Activated T-cell treated with anti-CD3 and anti-CD28 coated beads for 24 hours (primary cell): Measurements from ENCODE around the gene CRKL.
"Not testable (repeated sequence)": the region's sequence is repeated elsewhere in the genome, so short reads cannot be mapped to it uniquely, and the experiment has no call there.

Experiments
- DNase-seq: peaks from one replicate; pipeline ENCODE4 v3.0.0-alpha.2; 2020; ENCODE audit warnings: low read depth

CRKL gene

DNA sequence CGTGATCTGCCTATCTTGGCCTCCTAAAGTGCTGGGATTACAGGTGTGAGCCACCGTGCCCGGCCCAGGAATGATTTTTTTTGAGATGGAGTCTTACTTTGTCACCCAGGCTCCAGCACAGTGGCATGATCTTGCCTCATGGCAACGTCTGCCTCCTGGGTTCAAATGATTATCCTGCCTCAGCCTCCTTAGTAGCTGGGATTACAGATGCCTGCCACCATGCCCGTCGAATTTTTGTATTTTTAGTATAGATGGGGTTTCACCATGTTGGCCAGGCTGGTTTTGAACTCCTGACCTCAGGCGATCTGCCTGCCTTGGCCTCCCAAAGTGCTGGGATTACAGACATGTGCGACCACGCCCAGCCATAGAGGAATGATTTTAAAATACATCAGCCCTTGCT, 17.8 kb downstream of the CRKL start:
- DNase-seq, result not testable (repeated sequence)

DNA sequence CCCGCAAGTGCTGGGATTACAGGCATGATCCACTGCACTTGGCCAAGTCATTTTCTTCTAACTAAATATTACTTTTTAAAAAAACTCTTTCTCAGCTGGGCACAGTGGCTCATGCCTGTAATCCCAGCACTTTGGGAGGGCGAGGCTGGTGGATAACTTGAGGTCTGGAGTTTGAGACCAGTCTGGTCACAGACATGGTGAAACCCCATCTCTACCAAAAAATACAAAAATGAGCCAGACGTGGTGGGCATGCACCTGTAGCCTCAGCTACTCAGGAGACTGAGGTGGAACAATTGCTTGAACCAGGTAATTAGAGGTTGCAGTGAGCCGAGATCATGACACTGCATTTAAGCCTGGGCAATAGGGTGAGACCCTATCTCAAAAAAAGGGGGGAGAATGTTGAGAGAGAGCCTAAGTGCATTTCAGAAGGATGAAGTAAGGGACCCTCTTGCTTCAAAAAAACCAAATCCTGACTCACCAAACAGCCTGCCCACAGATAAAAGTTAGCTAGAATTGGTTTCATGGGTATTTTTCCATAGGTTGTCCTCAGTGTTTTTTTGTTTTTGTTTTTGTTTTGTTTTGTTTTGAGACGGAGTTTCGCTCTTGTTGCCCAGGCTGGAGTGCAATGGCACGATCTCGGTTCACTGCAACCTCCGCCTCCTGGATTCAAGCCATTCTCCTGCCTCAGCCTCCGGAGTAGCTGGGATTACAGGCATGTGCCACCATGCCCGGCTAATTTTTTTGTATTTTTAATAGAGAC, 18.8 kb downstream of the CRKL start:
- DNase-seq, result not testable (repeated sequence)

DNA sequence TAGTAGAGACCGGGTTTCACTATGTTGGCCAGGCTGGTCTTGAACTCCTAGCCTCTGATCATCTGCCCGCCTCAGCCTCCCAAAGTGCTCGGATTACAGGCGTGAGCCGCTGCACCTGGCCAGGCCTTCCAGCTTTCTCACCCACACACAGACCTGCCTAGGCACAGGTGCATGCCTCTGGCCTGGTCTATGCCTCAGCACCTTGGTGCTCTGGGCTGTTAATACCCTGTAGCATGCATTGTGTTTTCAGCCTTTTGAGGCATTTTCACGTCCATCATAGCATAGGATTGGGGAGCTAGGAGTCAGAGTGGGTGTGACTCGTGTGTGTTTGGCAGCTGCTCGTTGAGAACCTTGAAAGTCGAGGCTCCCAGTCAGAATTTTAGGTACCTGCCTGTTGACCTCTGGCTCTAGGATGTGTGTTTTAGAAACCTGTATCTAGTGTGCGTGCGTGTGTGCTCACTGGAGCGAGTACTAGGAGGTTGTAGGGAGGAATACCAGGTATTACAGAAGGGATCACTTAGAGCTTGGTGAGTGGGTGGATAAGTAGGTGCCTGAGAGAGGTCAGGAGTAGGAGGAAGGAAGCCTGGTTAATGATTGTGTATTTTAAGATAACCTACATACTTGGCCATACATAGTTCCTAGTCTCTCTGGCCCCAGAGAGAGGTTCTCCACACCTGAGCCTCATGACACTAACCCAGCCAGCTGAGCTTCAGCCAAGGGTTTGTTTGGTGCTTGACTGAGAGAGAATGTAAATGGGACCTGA, 20.0 kb downstream of the CRKL start:
- no peak for DNase-seq

DNA sequence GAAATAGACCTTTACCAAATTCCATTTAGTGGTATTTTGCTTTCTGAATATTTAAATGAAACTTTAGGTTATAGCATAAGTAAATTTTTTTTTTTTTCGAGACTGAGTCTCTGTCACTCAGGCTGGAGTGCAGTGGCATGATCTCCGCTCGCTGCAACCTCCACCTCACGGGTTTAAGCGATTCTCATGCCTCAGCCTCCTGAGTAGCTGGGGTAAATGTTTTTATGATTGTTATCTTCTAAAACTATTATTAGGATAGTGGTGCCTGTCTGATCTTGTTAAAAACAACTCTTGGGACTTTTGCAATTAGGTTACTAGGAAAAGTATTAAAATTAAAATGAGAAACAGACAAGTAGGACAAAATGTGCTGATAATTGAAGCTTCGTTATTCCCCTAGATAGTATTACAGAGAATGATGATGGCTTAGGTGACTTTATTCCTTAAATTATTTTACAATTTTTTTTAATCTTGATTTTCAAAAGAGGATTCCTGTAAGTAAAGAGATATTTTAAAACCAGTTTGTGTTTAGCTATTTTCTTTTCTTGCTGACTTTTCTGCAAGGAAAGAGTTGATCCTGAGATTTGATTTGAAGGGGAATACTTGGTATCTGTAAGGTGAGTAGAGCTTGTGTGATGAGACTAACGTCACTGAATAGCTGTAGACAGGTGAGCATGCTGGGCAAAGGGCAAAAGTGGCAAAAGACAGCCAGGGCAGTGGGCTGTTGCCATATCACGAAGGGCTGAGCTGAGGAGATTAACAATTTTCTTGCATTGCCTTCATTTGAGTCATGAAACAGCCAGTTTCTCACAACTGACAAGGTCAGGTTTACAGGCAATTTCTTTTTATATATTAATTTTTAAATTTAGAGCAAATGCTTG, 20.8 kb downstream of the CRKL start:
- no peak for DNase-seq

DNA sequence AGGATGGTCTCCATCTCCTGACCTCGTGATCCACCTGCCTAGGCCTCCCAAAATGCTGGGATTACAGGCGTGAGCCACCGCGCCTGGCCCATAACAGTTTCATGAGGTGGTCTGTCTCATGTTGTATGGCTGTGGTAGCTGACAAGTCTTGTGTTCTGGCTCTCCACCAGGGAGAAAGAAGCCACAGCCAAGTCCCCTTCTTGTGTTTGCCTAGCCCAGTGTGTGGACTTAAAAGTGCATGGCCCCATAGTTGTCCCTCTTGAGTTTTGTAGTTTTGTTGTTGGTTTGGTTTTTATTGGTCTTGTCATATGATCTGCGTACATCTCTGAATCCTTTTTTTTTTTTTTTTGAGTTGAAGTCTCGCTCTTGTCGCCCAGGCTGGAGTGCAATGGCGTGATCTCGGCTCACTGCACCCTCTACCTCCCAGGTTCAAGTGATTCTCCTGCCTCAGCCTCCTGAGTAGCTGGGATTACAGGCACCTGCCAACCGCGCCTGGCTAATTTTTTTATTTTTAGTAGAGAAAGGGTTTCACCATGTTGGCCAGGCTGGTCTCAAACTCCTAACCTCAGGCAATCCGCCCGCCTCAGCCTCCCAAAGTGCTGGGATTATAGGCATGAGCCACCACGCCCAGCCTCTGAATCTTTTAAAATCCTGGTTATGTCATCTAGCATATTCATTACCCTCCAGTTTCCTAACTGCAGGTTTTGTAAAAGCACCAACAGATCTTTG, 22.4 kb downstream of the CRKL start:
- DNase-seq, result not testable (repeated sequence)

DNA sequence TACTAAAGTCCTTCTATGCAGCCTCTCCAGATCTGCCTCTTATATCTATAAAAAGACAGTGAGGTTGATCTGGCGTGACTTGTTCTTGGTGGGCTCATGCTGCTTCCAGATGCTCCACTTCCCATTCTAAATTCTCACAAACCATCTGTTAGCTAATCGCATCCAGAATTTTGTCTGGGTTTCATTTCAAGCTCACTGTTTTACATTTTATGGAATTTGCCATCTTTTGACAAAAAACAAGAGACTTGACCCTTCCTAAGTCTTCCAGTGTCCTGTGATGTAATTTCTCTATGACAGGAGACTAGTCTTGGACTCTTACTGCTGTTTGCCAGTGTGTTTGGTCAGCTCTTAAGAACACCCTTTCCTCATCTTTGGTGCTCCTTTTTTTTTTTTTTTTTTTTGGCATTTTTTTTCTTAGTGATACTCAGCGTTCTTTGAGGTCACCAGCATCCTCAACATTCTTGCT, 23.0 kb downstream of the CRKL start:
- DNase-seq, result no peak

DNA sequence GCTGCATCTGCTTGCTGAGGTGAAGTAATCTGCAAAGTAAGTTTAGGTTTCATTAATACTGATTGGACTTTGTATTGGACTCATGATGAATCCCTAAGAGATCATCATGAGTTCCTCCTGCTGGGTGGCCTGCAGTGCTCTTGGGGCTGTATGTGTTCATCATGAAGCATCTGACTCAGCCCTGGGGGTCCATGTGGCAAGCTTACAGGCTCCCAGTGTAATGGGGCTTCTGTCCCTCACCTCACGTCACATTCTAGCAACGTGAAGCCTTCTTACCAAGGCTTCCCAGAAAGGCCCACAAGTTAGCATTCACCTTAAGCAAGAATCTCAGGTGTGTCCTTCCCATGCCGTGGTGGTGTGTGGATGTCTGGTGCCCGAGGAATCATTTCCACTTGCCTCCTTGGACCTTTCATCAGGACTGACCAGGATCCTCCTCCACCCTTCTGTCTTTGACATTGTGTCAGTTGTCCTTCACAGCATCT, 23.7 kb downstream of the CRKL start:
- DNase-seq, result no peak

DNA sequence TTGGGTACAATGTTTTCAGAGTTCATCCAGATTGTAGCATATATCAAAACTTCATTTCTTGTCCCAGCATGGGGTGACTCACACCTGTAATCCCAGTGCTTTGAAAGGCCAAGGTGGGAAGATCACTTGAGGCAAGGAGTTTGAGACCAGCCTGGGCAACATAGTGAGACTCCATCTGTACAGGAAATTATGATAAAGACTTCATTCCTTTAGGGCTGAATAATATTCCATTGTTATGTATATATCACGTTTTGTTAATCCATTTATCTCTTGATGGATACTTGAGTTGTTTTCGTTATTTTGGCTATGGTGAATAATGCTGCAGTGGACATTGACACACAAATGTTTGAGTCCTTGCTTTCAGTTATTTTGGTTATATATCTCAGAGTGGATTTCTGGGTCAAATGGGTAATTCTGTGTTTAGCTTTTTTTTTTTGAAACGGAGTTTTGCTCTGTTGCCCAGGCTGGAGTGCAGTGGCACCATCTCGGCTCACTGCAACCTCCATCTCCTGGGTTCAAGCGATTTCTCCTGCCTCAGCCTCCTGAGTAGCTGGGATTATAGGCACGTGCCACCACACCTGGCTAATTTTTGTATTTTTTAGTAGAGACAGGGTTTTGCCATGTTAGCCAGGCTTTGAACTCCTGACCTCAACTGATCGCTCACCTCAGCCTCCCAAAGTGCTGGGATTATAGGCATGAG, 25.1 kb downstream of the CRKL start:
- DNase-seq, result not testable (repeated sequence)

DNA sequence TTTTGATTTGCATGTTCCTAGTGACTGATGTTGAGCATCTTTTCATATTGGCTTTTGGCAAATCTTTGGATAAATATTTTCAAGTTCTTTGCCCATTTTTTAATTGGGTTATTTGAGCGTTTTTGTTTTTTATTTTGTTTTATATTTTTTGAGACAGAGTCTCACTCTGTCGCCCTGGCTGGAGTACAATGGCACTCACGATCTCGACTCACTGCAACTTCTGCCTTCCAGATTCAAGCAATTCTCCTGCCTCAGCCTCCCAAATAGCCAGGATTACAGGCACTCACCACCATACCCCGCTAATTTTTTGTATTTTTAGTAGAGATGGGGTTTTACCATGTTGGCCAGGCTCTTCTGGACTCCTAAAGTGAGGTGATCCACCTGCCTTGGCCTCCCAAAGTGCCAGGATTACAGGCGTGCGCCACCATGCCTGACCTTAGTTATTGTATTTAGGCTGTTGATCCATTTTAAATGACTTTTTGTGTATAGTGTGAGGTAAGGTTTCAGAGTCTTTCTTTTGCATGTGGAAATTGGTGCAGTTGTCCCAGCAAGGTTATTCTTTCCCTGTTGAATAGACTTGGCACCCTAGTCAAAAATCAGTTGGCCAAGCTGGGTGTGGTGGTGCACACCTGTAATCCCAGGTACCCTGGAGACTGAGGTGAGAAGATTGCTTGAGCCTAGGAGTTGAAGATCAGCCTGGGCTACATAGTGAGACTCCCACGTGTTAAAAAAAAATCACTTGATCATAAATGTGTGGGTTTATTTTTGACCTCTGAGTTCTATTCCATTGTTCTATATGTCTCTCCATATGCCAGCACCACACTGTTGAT, 26.1 kb downstream of the CRKL start:
- no peak for DNase-seq

DNA sequence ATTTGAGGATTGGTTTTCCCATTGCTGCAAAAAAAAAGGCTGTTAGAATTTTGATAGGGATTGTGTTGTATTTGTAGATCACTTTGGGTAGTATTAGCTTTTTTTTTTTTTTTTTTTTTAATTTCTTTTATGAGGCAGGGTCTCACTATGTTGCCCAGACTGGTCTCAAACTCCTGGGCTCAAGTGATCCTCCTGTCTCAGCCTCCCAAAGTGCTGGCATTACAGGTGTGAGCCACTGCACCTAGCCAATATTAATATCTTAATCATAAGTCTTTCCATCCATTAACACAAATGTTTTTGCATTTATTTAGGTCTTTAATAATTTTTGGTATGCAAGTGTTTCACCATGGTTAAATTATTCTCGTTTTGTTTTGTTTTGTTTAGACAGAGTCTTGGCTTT, 26.8 kb downstream of the CRKL start:
- no peak for DNase-seq

DNA sequence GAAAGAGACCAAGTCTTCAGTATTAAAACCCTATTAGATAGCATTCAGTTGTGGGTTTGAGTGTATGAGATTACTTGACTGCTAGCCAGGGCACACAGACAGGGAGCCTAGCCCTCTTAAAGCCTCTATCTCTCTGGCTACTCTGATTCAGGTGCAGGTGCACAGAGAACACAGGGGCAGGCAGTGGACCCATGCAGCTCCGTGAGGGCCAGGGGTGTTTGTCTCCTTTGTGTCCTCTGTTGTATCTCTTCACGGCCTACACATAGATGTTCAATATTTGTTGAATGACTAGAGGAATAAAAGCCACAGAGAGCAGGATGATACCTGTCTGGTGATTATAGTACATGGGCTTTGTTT, 28.3 kb downstream of the CRKL start:
- no peak for DNase-seq

DNA sequence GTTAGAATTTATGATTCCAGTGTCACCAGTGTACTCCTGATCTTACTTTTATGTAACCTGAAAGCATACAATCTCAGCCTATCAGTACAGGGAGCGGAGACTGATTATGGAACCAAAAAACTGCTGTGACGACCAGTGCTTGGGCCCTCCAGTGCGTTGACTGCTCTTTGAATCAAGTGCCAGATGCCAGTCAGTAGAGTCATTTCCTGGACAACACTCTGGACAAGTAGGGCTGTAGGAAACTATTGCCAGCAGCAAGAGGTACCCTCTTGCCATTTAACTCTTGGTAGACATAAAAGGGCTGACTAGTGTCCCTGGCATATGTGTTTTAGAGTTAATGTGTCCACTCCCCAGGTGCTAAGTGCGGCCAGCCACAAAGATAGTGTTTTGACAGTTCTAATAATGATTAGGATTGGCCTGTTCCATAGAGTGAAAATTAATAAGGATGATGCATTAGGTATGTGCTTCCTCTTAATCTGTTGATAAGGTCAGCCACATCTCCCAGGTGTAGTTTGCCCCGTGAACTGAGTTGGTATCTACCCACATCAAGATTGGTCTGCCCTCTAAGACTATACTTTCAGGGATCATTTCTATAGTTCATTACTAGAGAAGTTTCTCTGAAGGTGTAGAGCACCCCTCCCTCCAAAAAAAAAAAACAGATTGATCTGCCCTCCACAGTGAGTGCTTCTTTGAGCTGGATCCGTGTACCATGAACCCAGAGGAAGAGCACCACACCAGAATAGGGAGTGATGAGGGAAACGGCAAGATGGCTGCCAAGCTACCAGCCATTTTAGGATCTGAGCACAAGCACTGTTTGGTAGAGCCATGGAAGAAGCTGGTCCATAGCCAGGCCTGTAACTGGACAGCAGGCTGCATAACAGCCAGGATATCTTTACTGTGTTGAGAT, 29.1 kb downstream of the CRKL start:
- DNase-seq, result no peak

DNA sequence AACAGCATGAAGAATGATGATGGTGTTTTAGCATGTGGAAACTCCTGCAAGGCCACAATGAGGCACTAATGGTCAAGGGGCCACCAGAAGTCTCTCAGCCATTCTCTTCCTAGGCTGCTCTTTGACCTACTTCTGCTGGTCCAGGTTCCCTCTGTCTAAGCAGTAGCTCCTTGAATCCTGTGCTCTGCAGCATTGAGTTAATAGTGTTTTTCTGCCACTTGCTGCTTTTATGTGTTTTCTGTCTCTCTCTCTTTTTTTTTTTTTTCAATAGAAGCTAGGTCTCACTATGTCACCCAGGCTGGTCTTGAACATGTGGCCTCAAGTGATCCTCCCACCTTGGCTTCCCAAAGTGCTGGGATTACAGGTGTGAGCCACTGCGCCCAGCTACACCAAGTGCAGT, 29.8 kb downstream of the CRKL start:
- DNase-seq, result no peak

DNA sequence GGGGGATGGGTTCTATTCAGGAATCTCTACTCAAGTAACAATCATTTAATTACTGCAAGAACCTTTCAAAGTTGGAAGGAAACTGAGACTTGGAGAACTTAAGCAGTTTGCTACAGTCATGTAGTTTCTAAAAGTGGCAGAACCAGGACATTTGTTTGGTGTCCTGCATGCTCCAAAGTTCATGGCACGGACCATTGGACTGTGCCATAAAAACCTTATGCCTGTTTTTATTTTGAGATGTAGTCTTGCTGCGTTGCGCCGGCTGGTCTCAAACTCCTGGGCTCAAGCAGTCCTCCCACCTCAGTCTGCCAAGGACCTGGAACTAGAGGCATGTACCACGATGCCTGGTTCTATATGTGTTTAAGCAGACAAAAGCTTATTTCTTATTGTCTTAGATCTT, 31.2 kb downstream of the CRKL start:
- DNase-seq, result no peak

DNA sequence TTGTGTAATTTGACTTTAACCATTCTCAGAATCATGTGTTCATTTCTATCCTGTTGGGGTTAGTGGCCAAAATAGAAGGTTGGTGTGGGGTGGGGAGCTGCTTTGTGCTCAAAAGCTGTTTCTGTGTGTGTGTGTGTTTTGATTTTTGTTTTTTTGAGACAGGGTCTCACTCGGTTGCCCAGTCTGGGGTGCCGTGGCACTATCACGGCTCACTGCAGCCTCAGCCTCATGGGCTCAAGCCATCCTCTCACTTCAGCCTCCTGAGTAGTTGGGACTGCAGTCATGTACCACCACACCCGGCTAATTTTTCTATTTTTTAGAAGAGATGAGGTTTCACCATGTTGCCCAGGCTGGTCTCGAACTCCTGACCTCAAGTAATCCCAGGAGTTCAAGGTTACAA, 31.8 kb downstream of the CRKL start:
- no peak for DNase-seq

DNA sequence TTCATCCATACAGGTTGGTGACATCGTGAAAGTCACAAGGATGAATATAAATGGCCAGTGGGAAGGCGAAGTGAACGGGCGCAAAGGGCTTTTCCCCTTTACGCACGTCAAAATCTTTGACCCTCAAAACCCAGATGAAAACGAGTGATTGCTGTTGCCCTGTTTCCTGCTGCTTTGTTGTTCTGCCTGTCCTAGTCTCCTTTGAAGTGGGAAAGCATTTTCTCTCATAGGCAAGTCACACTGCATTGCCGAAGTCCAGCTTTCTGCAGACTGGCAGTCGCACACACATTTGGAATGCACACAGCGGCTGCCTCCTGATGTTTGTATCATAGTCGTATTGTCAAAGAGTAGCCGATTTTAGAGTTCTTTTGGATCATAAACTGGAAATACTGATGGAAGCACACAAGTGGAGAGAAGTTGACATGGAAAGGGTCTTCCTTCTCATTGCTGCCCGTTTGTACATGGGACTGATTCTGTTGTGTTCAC, 32.5 kb downstream of the CRKL start:
- no peak for DNase-seq

DNA sequence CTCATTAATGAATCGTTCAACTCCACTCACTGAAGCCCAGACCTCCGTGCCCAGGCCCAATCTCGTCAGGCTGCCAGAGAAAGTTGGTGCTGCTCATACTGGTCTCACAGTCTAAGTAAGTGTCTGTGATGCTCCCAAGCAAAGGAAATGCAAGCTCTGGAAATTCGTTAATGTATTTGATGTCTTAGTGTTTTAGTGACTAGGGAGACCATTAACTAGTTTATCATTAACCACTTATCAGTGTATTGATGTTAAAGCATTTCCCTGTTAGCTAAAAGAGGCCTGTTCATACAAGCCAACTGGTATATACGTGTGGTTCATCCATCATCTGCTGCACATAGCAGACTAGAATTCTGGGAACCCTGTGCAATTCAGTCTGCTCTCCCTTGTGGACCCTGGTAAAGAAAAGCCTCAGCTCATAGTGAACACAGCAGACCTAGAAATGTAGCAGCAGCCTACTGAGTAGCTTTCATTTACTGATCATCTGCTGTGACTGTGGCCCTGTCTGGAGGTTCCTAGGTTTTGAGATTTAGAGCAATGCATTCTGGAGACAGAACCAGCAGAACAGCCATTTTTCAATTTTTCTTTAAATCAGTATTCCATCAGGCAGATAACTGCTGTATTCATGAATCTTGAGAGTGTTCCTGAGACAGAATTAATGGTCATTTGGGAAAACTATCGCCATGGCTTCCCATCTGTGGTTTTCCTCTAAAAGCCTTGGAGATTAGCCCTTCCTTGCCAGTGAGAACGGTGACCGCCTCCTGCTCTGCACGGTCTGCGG, 34.1 kb downstream of the CRKL start:
- DNase-seq, result no peak

DNA sequence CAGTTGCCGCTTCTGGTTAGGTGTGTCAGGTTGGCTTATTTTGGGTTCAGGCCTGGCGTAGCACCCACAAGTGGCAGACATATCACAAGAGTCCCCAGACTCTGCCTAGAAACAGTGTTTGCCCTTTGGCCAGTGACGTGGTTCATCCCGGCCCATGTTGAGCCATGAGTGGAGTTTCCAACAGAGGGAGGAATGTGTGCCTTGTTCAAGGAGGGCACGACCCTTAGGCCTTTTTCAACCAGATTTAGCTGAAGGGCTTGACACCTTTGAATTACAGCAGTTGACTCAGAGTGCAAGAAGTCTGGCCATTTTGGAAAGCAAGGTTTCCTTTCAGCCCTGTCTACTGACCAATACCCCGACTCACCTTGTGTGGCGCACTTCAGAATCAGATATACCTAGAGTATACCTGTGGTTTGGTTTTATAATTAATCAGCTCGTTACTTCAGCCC, 34.7 kb downstream of the CRKL start:
- no peak for DNase-seq
